Measurements from ENCODE around the gene SPTLC1. TPM values are rescaled to one million over a fixed set of nuclear protein-coding genes. Genes with fewer than 3 reads are reported as not detected.
A peak's percentile ranks its signal among the peaks of the same experiment; 100 is the strongest.

The SPTLC1 gene
- total and polyA plus RNA-seq, 4 donors = 20.8 to 137 (median 58.6) TPM

DNA sequence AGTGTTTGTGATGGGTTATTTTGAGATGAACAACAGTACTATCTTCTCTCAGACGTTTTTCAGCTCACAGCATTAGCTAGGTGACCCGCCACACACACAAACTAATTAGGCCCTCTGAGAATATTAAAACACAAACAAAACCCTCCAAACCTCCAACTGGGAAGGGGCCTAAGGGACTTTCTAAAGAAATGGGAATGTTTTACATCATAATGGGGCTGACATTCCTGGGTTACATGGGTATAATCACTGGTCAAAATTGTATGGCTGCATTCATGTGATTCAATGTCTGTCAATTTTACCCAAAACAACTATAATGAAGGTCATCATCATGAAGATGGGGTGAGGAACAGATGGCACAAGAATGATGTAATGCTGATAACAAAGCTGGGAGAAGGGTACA, 59.6 kb downstream of the SPTLC1 start:
- Histone ChIP-seq H3K4me3 (no peak overlapping the region), H3K9ac (ENCODE audit: insufficient read depth in 1 of 2, low read length in 2 of 2) (no peak overlapping the region)

DNA sequence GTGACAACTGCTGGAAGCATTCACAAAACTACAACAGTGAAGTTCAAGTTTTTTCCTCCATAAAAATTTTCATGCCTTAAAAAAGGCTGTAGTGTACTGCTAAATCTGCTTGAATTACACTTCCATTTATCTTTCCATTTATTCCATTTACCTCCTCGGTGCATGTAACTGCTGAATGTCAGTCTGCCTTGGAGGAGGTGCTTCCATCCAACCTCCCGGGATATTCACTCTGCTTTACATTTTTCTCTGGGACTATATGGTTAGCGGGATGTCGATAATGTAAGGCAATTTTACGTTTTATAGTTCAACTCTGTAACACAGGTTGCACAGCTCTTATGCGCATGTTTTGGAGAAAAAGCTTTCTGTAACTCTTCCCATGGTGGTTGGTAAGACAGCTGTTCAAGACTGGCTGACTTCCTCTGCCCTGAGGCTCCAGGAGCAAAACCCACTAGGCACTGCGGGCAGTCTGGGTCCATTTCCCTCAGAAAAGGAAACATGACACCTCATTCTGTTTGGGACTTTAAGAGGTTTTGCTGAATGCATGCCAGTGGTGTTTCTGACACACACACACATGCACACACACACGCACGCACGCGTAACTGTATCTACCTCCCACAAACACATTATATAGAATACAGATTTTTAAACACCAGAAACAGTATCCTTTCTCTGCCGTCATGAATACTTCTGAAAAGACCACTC, 66.1 kb downstream of the SPTLC1 start:
- peaks cover 22 to 29% (median 25%) of the 10 kb centered on the region in 4 donors for H3K36me3 ChIP-seq (ENCODE audit: control insufficient read depth in 4 of 4, insufficient read depth in 4 of 4, low read length in 4 of 4)
- H3K9me3 ChIP-seq (ENCODE audit: control insufficient read depth in 4 of 4, insufficient read depth in 3 of 4, low read length in 3 of 4) = peaks cover 0 to 1% (median 0%) of the 10 kb centered on the region in 4 donors
- 92 to 93% methylated on average over 12 of the region's 12 CpGs for WGBS, 2 donors
- no peaks in the 10 kb centered on the region for H3K27me3 ChIP-seq (ENCODE audit: control insufficient read depth in 3 of 3, insufficient read depth in 3 of 3, low read length in 2 of 3)
- DNase-seq = peak in 2 of 3 donors; percentile 43 to 60
- ATAC-seq (ENCODE audit: insufficient read depth, low FRiP score) = no peak
- no peak overlapping the region for H3K4me3 ChIP-seq
- H3K9ac ChIP-seq (ENCODE audit: insufficient read depth in 1 of 2, low read length in 2 of 2) = no peak overlapping the region
- no peak overlapping the region for H3K27ac ChIP-seq (ENCODE audit: low read depth in 1 of 2, low read length in 1 of 2)
- TF ChIP-seq, protein P1, sequence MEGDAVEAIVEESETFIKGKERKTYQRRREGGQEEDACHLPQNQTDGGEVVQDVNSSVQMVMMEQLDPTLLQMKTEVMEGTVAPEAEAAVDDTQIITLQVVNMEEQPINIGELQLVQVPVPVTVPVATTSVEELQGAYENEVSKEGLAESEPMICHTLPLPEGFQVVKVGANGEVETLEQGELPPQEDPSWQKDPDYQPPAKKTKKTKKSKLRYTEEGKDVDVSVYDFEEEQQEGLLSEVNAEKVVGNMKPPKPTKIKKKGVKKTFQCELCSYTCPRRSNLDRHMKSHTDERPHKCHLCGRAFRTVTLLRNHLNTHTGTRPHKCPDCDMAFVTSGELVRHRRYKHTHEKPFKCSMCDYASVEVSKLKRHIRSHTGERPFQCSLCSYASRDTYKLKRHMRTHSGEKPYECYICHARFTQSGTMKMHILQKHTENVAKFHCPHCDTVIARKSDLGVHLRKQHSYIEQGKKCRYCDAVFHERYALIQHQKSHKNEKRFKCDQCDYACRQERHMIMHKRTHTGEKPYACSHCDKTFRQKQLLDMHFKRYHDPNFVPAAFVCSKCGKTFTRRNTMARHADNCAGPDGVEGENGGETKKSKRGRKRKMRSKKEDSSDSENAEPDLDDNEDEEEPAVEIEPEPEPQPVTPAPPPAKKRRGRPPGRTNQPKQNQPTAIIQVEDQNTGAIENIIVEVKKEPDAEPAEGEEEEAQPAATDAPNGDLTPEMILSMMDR (IDR thresholded peaks at IDR 0.05; ENCODE audit: control extremely low read depth, extremely low read depth) = no peak
- H3K4me1 ChIP-seq (ENCODE audit: control insufficient read depth in 5 of 5, insufficient read depth in 5 of 5, low read length in 5 of 5) = peaks cover 0 to 6% (median 0%) of the 10 kb centered on the region in 5 donors

More for the DNA sequence above, 59.6 kb downstream of the SPTLC1 start:
- ATAC-seq (ENCODE audit: insufficient read depth, low FRiP score) (no peak), DNase-seq (no peak)
- TF ChIP-seq, protein P1 (IDR thresholded peaks at IDR 0.05; ENCODE audit: control extremely low read depth, extremely low read depth) = no peak
- Histone ChIP-seq H3K36me3 (ENCODE audit: control insufficient read depth in 4 of 4, insufficient read depth in 4 of 4, low read length in 4 of 4) (peaks cover 14 to 27% (median 23%) of the 10 kb centered on the region in 4 donors), H3K4me1 (ENCODE audit: control insufficient read depth in 5 of 5, insufficient read depth in 5 of 5, low read length in 5 of 5) (peaks cover 0 to 1% (median 0%) of the 10 kb centered on the region in 5 donors), H3K27me3 (ENCODE audit: control insufficient read depth in 3 of 3, insufficient read depth in 3 of 3, low read length in 2 of 3) (no peaks in the 10 kb centered on the region), H3K27ac (ENCODE audit: low read depth in 1 of 2, low read length in 1 of 2) (no peak overlapping the region), H3K9me3 (ENCODE audit: control insufficient read depth in 4 of 4, insufficient read depth in 3 of 4, low read length in 3 of 4) (no peaks in the 10 kb centered on the region)
- WGBS, 2 donors = 87 to 95% methylated on average over 2 of the region's 2 CpGs

DNA sequence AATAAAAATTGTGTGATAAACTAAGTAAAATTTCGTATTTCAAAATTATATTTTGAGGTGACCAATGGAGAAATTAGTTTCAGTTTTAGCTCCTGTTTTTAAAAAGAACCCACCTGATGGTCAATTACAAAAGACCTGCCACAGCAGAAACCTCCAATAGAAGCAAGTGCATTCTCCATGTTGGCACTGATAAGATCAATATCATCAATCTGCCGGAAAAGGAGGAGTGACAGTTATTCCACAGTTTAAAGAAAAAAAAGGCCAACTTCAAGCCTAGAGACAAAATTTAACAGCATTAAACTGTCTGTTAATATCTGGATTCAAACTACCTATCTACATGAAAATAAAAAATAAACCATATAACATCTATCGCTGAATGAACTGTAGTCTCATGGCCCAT, 67.7 kb downstream of the SPTLC1 start:
- peaks cover 0 to 6% (median 0%) of the 10 kb centered on the region in 5 donors for H3K4me1 ChIP-seq (ENCODE audit: control insufficient read depth in 5 of 5, insufficient read depth in 5 of 5, low read length in 5 of 5)
- ATAC-seq (ENCODE audit: insufficient read depth, low FRiP score) (no peak), DNase-seq (no peak)
- H3K4me3 ChIP-seq = no peak overlapping the region
- H3K9ac ChIP-seq (ENCODE audit: insufficient read depth in 1 of 2, low read length in 2 of 2) = no peak overlapping the region
- H3K9me3 ChIP-seq (ENCODE audit: control insufficient read depth in 4 of 4, insufficient read depth in 3 of 4, low read length in 3 of 4) = peaks cover 0 to 6% (median under 1%) of the 10 kb centered on the region in 4 donors
- WGBS, 2 donors = 94 to 99% methylated on average over 3 of the region's 3 CpGs
- no peak overlapping the region for H3K27ac ChIP-seq (ENCODE audit: low read depth in 1 of 2, low read length in 1 of 2)
- peaks cover 30 to 40% (median 34%) of the 10 kb centered on the region in 4 donors for H3K36me3 ChIP-seq (ENCODE audit: control insufficient read depth in 4 of 4, insufficient read depth in 4 of 4, low read length in 4 of 4)
- TF ChIP-seq, protein P1 (IDR thresholded peaks at IDR 0.05; ENCODE audit: control extremely low read depth, extremely low read depth) = no peak
- H3K27me3 ChIP-seq (ENCODE audit: control insufficient read depth in 3 of 3, insufficient read depth in 3 of 3, low read length in 2 of 3) = no peaks in the 10 kb centered on the region
